NK-92 (cell line): ENCODE results near the gene ZNF12.

Source experiments
- DNase-seq: peaks from one replicate; lab custom pipeline; 2025; ENCODE audit not compliant: unreplicated experiment; lab: John Stamatoyannopoulos, UW

ZNF12 gene

GRCh38 chr7:6648066-6648814 lies 58.5 kb downstream of the ZNF12 start:
- no peak for DNase-seq

- DNase-seq = no peak
These were observed 59.2 kb downstream of the ZNF12 start for GRCh38 chr7:6647541-6647940.

DNA sequence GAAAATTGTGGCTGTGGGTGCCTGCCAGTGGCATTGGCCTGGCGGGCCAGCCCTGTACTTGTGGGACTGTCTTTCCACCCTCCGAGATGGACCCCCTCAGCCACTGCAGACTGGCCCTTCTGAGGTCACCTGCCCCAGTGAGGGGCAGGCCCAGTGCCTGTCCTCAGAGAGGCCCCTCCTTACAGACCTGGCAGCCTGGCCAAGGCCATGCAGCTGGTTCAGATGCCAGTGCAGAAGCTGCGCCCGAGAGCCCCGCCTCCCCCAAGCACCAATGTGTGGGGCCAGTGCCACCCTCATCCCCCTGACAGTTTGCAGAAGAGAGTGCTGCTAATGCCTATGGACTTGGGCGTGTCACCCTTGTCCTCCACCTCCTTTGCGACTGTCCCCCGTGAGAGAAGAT lies 59.7 kb downstream of the ZNF12 start:
- DNase-seq = no peak

GRCh38 chr7:6646465-6646864 lies 60.3 kb downstream of the ZNF12 start:
- DNase-seq = no peak

GRCh38 chr7:6644728-6645127 lies 62.0 kb downstream of the ZNF12 start:
- DNase-seq = no peak

GRCh38 chr7:6643915-6644625 lies 62.7 kb downstream of the ZNF12 start:
- DNase-seq = no peak

- DNase-seq = no peak
These were observed 63.7 kb downstream of the ZNF12 start for GRCh38 chr7:6642861-6643640.

DNA sequence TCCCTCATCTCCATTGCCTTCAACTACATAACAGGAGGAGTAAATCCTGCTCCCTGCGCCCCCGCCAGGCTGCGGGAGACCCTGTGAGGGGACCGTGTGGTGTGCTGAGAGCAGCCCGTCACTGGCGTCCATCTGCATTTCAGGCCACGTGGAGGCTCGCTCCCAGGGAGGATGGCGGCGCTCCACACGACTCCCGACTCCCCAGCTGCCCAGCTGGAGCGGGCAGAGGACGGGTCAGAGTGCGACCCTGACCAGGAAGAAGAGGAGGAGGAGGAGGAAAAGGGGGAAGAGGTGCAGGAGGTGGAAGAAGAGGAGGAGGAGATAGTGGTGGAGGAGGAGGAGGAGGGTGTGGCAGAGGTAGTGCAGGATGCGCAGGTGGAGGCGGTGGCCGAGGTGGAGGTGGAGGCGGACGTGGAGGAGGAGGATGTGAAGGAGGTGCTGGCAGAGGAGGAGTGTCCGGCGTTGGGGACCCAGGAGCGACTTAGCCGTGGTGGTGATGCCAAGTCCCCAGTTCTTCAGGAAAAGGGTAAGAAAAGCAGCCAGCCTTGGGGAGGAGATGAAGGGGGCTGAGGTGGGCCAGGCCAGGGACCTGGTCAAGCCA lies 64.4 kb downstream of the ZNF12 start:
- DNase-seq = no peak

DNA sequence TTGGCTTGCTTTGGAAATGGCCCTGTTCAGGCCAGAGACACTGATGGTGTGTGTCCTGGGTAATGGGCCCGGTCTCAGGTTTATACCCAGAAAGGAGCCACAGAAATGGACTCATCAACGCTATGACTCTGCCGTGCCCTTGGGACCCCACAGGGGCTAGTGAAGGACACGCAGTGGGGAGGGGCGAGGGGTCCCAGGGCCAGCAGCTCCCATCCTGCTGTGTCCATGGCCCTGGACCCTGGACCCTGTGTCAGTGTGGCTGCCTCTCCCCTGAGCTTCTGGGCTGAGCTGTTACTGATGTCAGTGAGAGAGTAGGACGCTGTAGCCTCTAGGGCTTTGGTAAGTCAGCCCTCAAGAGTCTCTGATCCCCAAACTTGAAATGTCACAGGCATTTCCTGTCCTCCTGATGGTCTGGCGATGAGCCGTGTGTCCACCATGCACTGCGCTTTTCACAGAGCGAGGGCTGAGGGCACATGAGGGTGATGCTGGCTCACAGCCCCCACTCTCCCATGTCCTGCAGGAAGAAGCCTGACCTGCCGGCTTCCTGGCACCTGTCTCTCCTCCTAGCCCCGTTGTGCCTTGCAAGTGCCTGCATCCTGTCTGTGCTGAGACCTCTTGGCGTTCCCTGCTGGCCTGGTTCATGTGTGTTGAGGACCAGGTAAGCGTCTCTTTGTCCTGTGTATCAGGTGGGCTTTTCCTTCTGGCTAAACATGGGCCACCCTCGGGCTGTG lies 65.3 kb downstream of the ZNF12 start:
- DNase-seq = no peak

- DNase-seq = no peak
These were observed 66.5 kb downstream of the ZNF12 start for GRCh38 chr7:6640246-6640721.

DNA sequence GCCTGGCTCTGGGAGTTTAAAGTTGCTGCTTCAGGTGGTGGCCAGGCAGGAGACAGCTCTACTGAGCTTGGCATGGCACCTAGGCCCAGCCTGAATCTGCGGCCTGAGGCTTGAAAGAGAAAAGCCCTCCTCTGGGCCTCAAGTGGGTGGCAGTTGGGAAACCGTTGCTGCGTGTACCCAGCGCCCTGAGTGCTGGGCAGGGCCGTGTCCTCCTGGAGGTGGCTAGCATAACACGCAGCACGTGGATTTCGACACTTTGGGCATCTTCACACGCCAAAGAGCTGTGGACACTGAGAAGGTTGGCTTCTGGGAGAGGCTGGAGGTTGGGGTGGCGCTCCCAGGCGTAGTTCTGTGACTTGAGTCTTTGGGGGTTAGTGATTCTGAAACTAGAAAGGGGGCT lies 67.1 kb downstream of the ZNF12 start:
- DNase-seq = no peak

GRCh38 chr7:6639032-6639431 lies 67.7 kb downstream of the ZNF12 start:
- DNase-seq = no peak
